A673 (cell line): ENCODE results near the gene GATAD2A. TPM values are rescaled to one million over a fixed set of nuclear protein-coding genes. Genes with fewer than 3 reads are reported as not detected.

Source experiments
- BruUV-seq: library from RNA; stranded (reverse); fragments of 400-500 nt; replicated peaks from 2 replicates; lab custom pipeline; 2021; lab: Mats Ljungman, UMichigan
- CTCF ChIA-PET: fragments of 300-600 bp; sonication (Branson Sonifier 250); formaldehyde crosslinking; loops from one replicate; lab custom pipeline; 2022; ENCODE audit warnings: antibody characterized with exemption; lab: Charles Lee
- POLR2A ChIA-PET: fragments of 300-600 bp; sonication (Branson Sonifier 250); formaldehyde crosslinking; loops from one replicate; lab custom pipeline; 2022; ENCODE audit warnings: antibody characterized with exemption; ENCODE audit not compliant: low non-redundant PET; lab: Charles Lee
- DNase-seq: peaks from one replicate; pipeline ENCODE4 v3.0.0-alpha.2; 2015; ENCODE audit warnings: low spot score
- H3K27ac ChIP-seq: fragments of 200-600 bp; sonication (generic); 2 replicates; pipeline ENCODE4 v1.5.1; 2016; ENCODE audit warnings: mixed run types, low read depth, mild to moderate bottlenecking, mixed read lengths, antibody characterized with exemption, low read length; ENCODE audit not compliant: poor library complexity, severe bottlenecking
- H3K27me3 ChIP-seq: fragments of 200-600 bp; sonication (generic); replicated peaks from 2 replicates; pipeline ENCODE4 v1.6.1; 2017; ENCODE audit warnings: mixed run types, low read depth, mild to moderate bottlenecking, mixed read lengths, antibody characterized with exemption, low read length; ENCODE audit not compliant: insufficient read depth, poor library complexity
- H3K36me3 ChIP-seq: fragments of 200-600 bp; sonication (generic); 2 replicates; pipeline ENCODE4 v1.6.1; 2016; ENCODE audit warnings: mixed run types, mild to moderate bottlenecking, mixed read lengths, antibody characterized with exemption, low read length; ENCODE audit not compliant: insufficient read depth, poor library complexity, severe bottlenecking
- H3K4me1 ChIP-seq: fragments of 200-600 bp; sonication (generic); 2 replicates; pipeline ENCODE4 v1.6.1; 2017; ENCODE audit warnings: mixed run types, mild to moderate bottlenecking, mixed read lengths, antibody characterized with exemption, low read length; ENCODE audit not compliant: insufficient read depth, poor library complexity, severe bottlenecking
- H3K4me3 ChIP-seq: fragments of 200-600 bp; sonication (generic); 2 replicates; pipeline ENCODE4 v1.5.1; 2016; ENCODE audit warnings: low read depth, mixed run types, mild to moderate bottlenecking, mixed read lengths, low read length; ENCODE audit not compliant: poor library complexity, severe bottlenecking
- H3K9me3 ChIP-seq: fragments of 200-600 bp; sonication (generic); 2 replicates; pipeline ENCODE4 v1.6.1; 2016; ENCODE audit warnings: mixed run types, low read depth, mild to moderate bottlenecking, mixed read lengths, antibody characterized with exemption, low read length; ENCODE audit not compliant: poor library complexity, severe bottlenecking
- CTCF ChIP-seq: fragments of 300-800, 200-600 bp; sonication (generic); conservative IDR thresholded peaks from 2 replicates; pipeline ENCODE4 v1.5.1; 2017; ENCODE audit warnings: low read depth, mild to moderate bottlenecking, antibody characterized with exemption, low read length, moderate library complexity, mixed read lengths
- EZH2 ChIP-seq: fragments of 200-600 bp; sonication (generic); IDR thresholded peaks from 2 replicates; pipeline ENCODE4 v1.6.1; 2017; ENCODE audit warnings: borderline replicate concordance, low read depth, mild to moderate bottlenecking, mixed read lengths, antibody characterized with exemption, low read length; ENCODE audit not compliant: poor library complexity, severe bottlenecking
- intact Hi-C: fragments of 100-400 bp; cut with micrococcal nuclease; formaldehyde crosslinking; loops from one replicate; pipeline ENCODE4 v1.10.0; 2022; ENCODE audit not compliant: unreplicated experiment
- total RNA-seq: library from RNA; stranded (reverse); gene quantifications from 2 replicates; pipeline ENCODE4 v1.2.3, GENCODE V29; 2021

The GATAD2A gene
- total RNA-seq, 1 experiment from 2014 or later: 218 TPM

DNA sequence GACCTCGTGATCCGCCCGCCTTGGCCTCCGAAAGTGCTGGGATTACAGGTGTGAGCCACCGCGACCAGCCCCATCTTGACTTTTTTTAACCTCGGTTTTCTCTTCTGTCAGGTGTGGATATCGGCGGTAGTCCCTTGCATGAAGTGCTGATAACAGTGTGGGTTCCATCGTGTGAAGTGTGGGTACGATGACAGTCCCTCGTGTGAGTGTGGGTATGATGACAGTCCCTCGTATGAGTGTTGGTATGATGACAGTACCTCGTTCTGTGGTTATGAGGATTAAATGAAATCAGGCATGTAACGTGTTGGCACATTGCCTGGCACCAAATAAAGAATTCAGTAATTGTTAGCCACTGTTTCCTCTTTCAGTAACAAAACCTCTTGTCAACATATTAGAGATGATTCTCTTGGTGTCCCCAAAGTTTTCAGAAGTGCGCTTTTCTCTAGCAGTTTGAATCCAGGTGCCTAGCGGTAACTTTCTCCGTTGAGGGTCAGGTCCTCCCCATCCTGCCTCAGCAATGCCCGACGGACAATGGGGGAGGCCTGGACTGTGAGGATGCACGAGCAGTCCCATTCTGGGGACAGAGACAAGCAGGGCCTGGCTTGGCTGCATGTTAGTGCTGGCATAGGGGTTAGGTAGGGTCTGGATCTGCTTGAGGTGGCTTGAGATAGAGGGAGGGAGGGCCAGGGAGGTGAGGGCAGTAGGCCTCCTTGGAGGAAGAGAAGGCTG, 15.3 kb downstream of the GATAD2A start:
- no peak overlapping the region for H3K4me3 ChIP-seq
- intact Hi-C loops: no loop called here
- ChIA-PET CTCF (no interaction called here), POLR2A (no interaction called here)
- peak overlapping the region; percentile 51 for H3K27ac ChIP-seq
- no TSS peak for BruUV-seq
- peaks cover 40% of the 10 kb centered on the region for H3K4me1 ChIP-seq
- no peak for TF ChIP-seq EZH2
- TF ChIP-seq CTCF: no peak
- no peaks in the 10 kb centered on the region for H3K9me3 ChIP-seq
- no peaks in the 10 kb centered on the region for H3K27me3 ChIP-seq
- no peaks in the 10 kb centered on the region for H3K36me3 ChIP-seq
- DNase-seq: peak; percentile 74

DNA sequence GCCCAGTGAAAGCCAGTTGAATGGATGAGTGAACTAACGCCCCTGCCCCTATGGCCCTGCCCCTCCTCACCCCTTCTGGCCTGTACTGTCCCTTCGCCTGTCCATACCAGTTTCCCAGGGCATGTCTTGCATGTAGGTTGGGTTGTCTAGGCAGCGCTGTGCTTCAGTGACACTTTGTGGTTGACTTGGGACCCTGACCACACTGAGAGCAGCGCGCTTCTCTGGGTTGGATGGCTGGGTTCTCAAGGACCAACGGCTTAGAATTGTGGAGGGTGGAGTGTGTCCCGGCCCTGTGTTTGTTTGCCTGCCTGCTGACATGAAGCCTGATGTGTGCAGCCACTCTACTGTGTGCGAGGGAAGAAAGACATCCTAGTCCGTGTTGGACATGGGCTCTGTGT, 15.8 kb downstream of the GATAD2A start:
- TF ChIP-seq CTCF: no peak
- TF ChIP-seq EZH2: no peak
- DNase-seq: no peak
- intact Hi-C loops: no loop called here
- ChIA-PET CTCF (no interaction called here), POLR2A (no interaction called here)
- Histone ChIP-seq H3K4me3 (no peak overlapping the region), H3K4me1 (peaks cover 41% of the 10 kb centered on the region), H3K27me3 (no peaks in the 10 kb centered on the region), H3K9me3 (no peaks in the 10 kb centered on the region), H3K27ac (peak overlapping the region; percentile 51), H3K36me3 (no peaks in the 10 kb centered on the region)
- no TSS peak for BruUV-seq

GRCh38 chr19:19422156-19422555, 16.7 kb downstream of the GATAD2A start:
- no TSS peak for BruUV-seq
- H3K27me3 ChIP-seq: no peaks in the 10 kb centered on the region
- CTCF ChIA-PET: no interaction called here

More at GRCh38 chr19:19422156-19422555, 16.7 kb downstream of the GATAD2A start:
- no peak for DNase-seq
- POLR2A ChIA-PET: no interaction called here
- Histone ChIP-seq H3K9me3 (no peaks in the 10 kb centered on the region), H3K36me3 (no peaks in the 10 kb centered on the region), H3K4me3 (no peak overlapping the region), H3K4me1 (peaks cover 36% of the 10 kb centered on the region), H3K27ac (peak overlapping the region; percentile 15)
- intact Hi-C loops: no loop called here
- TF ChIP-seq CTCF (no peak), EZH2 (no peak)
